Posterior vena cava (tissue), 2 donors: Measurements from ENCODE around the gene MPZL3. TPM values are rescaled to one million over a fixed set of nuclear protein-coding genes. Genes with fewer than 3 reads are reported as not detected.

Source experiments
- DNase-seq: peaks from one replicate; pipeline ENCODE4 v3.0.0-alpha.2; 2020; ENCODE audit warnings: low spot score
- intact Hi-C, 2 donors: fragments of 100-400 bp; cut with DNase I; formaldehyde crosslinking; loops; one replicate each; pipeline versions ENCODE4 v1.14.1 to v1.14.2; 2022 to 2023
- total RNA-seq, 2 donors: library from RNA; stranded (reverse); fragmentation: NEBNext Ultra II Directional; extraction: Animal tissue kit (Norgen Biotek cat#: 25700); gene quantifications; one replicate each; pipeline ENCODE4 v1.2.1, GENCODE V29; 2021
- donor health status: DM: yes; HTN: yes; CAD: no.
- donor health status: DM: yes; HTN: yes; CAD: no.

Gene MPZL3
- total RNA-seq, 2 donors from 2014 or later: 0.52 to 1.6 TPM

DNA sequence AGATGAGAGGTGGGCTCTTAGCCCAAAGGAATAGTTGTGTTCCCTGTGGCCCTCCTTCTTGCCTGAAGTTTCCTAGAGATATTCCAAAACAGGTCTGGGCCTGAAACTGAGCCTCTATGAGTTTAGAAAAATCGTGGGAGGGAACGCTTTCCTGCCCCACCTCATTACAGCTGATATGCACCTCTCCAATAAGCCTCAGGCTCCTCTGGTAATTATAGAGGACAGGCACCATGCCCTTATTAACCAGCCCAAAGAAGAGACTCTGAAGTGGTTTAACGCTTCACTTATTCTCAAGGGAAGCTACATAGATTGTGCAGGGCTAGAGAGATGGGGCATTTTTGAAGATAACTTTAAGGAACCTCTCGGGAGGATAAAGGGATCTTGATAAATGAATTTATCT lies 15.3 kb upstream of the MPZL3 start:
- no peak for DNase-seq
- intact Hi-C loops: loop anchor here in 1 of 2 donors (10.0 kb wide), 1 partner anchor 63 kb away; no protein-coding TSS in a partner anchor

DNA sequence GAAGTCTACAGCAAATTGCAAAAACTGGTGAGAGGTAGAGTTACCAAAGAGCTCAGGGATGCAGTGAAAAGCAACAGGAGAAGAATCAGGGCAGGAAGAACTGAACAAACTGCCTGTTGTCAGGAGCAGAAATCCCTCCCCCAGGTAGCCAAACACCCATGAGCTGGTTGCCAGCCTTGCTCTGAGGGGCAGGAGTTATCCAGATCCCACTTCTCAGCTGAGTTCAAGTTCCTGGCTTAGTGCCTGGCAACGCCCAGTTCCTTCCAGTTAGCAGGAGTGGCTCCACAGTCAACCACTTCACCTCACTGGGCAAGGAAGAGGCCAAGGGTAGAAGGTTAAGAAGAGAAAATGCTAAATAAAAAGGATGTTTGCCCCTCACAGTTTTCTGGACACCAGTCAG lies 13.8 kb upstream of the MPZL3 start:
- DNase-seq: no peak
- intact Hi-C loops: loop anchor here in 1 of 2 donors (10.0 kb wide), 1 partner anchor 61 kb away; no protein-coding TSS in a partner anchor

DNA sequence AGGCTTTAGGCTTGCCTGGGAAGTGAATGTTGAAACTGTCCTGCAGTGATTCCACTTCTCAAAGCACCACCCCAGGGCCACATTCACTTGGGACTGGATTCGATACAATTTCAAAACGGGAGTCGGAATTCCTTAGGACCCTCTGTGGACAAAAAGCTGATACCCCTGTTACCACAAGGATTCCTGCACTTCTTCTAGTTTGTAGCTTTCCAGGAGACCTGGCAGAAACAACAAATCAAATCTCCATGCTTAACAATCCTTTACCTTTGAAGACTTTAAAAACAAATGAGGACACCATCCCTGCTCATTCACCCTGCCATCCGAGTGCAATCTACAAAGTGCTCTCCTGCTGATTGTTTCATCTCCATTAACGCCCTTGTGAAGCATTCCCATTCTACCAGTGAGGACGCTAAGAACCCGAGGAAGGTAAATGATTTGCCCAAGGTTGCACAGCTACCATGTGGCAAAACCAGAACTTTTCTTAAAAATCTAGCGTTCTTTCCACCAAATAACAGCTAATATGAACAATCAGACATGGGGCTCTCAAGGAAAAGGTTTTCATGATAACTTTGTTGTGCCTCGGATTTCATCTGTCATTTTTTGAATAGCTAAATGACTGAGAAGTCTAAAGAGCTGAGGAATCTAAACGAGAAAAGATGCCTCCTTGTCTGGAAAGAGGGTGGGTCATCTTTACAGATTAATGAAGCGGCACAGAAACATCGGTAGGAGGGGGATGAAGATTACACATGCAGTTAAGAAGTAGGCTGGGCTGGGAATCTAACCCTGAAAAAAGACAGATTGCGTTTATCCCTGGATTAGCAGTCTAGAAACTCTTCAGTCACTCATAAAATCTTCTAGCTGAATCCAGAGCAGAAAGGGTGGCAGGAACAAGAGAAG lies 12.7 kb upstream of the MPZL3 start:
- intact Hi-C loops: loop anchor here in 1 of 2 donors (10.0 kb wide), 1 partner anchor 60 kb away; no protein-coding TSS in a partner anchor
- DNase-seq: no peak

DNA sequence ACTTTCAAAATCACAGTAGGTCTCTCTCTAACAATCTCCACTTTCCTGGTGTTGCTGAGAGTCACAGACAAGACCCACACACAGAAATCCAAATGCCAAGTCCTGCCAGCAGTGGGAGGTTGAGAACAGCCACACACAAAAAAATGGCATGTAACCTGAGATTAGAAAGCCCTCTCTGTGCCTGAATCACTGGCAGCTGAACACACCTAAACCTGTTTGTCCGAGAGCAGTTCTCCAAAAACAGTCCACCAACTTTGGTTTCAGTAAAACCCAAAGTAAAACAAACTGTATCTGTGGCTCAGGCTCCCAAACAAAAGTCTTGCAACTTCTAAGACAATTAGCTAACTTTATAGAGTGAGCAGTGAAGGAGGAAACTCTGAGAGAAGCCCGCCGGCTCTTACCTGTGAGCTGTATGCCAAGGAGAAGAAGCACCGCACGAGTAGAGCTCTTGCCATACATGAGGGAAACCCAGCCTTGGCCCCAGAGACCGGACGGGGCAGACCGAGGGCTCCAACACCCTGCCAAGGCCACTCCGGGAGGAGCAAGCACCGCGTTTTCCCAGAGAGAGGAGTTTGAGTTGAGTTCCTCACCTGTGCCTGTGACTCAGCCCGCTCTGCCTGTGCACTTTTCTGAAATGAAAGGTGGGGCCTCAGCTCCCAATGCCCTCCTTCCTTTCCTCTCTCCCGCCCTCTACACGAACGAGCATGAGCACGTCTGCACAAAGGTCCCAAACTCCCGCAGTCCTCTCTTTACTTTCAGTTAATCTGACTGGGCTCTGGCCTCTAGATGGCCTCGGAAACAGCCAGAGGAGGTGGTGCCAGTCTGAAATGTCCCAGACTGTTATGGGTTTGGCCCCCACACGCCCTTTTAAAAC lies 11.8 kb upstream of the MPZL3 start, which contains the start of gene MPZL2:
Gene MPZL2, minus strand, starts transcription at position 603 of the 874 bp plus-strand sequence. Its CDS starts 144 bp downstream, at position 459.
- no peak for DNase-seq
- intact Hi-C loops: loop anchor here in 1 of 2 donors (10.0 kb wide), 1 partner anchor 59 kb away; no protein-coding TSS in a partner anchor

DNA sequence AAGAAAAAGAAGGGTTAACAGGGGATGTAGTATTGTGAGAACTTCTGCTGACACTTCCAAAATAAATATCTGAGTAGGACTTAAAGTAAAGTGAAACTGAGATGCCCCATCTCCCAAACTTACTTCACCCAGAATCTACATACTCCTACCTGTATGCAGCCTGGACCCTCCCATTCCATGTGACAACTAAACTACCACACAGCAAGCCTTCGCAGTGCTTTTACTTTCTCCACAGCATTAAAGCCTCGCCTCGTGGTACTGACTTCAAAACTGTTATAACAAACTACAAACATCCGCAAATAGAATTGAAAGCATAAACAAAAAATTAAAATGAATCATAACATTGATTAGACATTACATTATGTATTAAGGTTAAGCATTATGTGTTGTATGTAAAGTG lies 10.9 kb upstream of the MPZL3 start:
- intact Hi-C loops: loop anchor here in 1 of 2 donors (10.0 kb wide), 1 partner anchor 58 kb away; no protein-coding TSS in a partner anchor
- DNase-seq: no peak

DNA sequence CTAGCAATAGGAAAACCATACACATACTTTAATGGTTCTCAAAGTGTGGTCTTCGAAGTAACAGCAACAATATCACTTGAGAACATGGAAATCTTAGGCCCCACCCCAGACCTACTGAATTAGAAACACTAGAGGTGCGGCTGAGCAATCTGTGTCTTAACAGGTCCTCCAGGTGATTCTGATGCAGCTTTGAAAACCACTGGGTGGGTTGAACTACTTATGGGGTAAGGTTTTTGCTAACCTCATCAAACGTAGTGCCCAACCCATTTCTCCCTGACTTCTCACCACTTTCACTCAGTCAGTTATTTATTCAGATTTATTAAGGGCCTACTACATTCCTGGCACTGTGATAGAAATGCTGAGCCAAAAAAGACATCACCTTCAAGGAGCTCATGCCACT lies 8.2 kb upstream of the MPZL3 start:
- DNase-seq: no peak
- intact Hi-C loops: loop anchor here (1.0 to 10.0 kb wide), 2 partner anchors 14 to 56 kb away; no protein-coding TSS in a partner anchor

DNA sequence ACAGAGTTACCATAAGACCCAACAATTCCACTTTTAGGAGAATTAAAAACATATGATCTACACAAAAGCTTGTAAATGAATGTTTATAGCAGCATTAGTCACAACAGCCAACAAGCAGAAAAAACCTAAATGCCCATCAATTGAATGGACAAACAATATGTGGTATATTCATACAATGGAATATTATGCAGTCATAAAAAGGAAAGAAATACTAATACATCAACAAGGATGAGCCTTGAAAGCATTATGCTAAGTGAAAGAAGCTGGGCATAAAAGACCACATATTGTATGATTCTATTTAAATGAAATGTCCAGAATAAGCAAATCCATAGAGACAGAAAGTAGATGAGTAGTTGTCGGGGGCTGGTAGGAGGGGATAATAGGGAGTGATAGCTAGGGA lies 7.0 kb upstream of the MPZL3 start:
- intact Hi-C loops: no loop called here
- no peak for DNase-seq

DNA sequence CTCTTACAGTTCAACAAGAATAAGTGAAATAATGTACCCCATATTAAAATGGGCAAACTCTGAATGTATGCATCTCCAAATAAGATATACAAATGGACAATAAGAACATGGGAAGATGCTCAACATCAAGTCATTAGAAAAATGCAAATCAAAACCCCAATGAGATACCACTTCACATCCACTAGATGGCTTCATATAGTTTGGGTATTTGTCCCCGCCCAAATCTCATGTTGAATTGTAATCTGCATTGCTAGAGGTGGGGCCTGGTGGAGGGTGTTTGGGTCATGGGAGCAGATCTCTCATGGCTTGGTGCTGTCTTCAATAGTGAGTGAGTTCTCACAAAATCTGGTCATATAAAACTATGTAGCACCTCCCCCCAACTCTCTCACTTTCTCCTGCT lies 6.2 kb upstream of the MPZL3 start:
- intact Hi-C loops: no loop called here
- no peak for DNase-seq

DNA sequence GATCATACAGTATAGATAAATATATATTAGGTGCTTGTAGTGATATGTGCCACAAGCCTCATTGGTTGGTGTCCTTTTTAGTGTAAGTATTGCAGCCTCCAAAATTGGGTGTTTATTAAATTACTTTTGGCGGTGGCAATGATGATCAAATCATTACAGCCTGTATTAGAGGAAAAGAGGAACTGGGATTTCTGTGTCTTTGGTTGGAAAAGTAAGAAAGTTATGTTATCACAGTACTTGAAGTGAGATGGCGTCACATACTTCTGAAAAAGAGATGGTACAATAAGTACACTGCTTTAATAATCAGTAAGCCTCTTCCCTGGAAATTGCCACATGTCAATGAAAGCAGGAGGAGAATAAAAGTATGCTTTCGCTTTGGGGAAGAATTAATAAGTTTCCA lies 523 bp upstream of the MPZL3 start:
- intact Hi-C loops: no loop called here
- DNase-seq: no peak

DNA sequence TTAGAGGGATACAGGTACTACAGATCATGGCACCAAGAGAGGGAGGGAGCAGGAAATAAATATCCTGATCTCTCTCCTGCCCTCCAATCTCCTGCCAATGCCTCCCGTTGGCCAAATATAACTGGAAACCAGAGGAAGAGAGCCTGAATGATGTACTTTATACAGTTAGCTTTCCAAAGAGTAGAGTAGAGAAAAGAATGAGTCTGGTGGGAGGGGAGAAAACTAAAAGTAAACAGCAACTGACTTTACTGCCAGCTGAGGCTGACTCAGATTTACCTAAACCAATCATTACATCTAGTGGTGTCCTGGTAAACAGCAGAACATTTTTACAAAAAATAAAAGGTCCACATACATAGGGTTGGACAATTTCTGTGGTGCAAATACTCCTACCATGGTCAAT lies 5.1 kb downstream of the MPZL3 start:
- DNase-seq: no peak
- intact Hi-C loops: no loop called here

DNA sequence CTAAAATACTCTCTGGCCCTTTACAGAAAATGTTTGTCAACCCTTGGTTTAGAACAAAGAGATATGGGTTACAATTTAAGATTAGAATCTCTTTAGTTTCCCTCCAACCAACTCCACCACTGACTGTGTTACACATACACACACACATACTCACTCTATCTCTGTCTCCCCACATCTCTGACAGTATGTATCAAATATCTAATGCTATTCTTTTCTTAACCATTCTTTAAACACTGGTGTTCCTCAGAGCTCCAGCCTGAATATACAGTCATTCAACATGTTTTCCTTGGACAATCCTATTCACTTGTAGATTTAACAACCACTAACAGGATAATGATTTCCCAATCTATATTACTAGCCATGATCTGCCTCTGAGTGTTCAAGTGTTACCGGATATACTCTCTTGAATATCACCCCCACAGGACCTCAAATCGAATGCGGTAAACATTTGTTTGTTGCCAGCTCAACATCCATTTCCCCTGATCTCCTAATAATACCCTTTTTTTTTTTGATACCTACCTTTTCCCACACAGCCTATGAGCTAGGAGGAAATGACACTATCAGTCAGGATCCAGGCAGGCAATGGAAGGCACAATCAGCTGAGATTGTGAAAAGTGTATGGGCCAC lies 6.1 kb downstream of the MPZL3 start:
- DNase-seq: no peak
- intact Hi-C loops: loop anchor here in 1 of 2 donors (1.0 kb wide), 1 partner anchor 14 kb away; no protein-coding TSS in a partner anchor

DNA sequence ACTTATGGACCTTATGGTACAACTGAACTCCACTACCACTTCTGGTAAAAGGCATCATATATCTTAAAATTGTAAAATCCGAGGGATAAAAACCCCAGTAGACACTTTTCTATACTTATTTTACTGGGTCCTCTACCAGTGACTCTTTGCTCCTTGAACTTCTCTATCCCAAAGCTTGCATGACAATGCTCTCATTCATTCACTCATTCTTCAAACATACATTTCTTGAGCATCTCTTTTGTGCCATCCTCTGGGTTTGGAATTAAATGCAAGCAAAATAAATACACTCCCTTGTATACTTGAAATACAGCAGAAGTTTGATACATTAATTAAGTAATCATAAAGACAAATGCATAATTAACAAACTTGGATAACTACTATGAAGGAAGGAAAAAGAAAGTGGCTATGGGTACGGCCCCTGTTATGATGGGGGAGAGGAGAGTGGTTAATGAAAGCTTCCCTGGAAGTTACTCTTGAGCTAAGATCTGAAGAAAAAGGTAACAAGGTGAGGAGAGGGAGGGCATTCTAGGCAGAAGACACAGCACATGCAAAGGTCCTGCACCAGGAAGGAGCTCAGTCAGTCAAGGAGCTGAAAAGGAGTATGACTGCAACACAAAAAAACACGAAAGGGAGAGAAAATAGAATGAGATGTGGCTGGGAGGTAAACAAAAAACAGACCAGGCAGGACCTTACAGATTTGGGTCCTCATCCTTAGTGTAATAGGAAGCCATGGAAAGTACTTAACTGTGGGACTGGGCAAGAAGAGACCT lies 8.0 kb downstream of the MPZL3 start:
- intact Hi-C loops: no loop called here
- DNase-seq: no peak

DNA sequence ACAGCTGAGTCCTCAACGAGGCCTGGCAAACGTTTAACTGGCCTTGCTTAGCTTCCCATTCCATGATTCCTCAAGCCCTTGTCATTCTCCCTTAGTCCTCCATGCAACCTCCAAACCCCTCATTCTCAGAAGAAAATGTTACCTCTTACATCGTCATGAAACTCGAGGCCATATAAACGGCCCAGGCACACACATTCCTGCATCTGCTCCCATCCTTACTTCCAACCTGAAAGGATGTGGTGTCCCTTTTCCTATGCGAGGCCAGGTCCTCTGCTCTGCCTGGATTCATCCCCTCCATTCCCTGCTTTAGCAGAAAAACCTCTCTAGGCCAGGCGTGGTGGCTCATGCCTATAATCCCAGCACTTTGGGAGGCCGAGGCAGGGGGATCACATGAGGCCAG lies 9.0 kb downstream of the MPZL3 start:
- no peak for DNase-seq
- intact Hi-C loops: no loop called here

DNA sequence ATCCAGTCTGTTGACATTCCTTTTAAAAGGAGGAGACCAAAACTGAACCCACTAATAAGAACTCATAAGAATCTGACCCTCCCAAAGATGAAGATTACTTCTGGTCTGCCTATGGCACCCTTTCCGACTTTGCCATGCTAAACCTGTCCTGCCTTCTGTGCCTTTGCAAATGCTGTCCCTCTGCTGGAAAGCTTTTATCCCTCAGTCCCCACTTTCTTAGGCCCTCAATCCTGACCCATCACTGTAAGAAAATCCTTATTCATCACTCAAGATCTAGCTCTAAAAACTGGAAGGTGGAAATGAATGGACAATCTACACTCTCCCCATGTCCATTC lies 10.4 kb downstream of the MPZL3 start:
- DNase-seq: no peak
- intact Hi-C loops: no loop called here

DNA sequence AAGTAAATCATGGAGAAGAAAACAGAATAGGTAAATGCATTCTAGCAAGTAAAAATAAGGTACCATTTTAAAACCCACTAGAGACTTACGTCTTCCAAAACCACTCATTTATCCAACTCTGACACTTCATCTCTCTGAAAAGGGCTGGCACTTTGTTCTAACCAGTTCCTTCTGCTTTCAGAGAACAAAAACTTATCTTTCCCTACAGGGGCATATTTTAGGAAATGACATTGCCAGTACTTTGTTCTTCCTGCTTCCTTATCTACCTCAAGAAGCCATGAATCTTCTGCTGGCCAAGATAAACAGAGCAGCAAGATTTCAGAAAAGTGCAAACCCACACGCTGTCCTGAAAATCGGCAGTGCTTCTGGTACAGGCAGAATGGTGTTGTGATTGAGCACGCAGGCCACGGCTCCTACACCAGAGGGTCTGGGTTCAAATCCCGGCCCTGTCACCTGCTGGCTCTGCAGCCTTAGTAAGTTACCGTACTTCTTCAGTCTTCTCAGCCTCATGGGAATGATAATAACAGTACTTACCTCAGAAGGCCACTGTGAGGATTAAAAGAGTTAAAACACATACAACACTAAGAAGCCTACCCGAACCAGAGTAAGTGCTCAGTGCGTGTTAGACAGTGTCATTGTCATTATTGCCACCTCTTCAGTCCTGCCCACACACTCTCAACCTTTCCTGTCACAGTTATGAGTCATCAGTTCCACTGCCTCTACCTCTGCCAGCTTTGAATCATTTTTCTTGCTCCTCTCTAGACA lies 11.0 kb downstream of the MPZL3 start:
- intact Hi-C loops: no loop called here
- DNase-seq: no peak

DNA sequence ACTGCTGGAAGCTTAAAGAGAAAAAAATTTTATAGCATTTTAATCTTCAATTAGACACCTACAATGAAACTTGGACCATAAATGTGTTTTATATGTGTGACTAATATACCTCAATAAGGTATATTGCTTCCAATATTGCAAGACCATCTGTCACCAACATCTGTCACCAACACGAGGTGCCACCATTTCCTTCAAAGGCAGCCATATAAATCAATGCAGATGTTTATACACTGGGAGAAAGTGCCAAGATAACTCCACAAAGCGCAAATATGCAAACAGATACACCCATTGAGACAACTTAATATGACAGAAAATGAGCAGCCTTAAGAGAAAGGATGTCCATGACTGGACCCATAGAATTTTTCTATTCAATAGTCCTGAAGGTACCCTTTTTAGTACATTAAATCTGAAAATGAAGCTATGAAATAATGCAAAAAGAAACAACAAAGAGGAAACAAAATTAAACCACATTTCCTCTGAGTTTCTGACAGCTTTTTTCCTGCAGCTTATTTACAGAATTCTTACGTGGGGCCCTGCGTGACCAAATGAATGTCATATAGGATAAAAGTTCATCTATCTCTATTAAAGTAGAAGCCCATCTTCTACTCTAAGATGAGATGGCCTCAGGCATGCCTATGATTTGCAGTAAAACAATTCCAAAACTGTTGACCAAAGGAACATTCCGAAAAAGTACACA lies 12.5 kb downstream of the MPZL3 start:
- intact Hi-C loops: no loop called here

DNA sequence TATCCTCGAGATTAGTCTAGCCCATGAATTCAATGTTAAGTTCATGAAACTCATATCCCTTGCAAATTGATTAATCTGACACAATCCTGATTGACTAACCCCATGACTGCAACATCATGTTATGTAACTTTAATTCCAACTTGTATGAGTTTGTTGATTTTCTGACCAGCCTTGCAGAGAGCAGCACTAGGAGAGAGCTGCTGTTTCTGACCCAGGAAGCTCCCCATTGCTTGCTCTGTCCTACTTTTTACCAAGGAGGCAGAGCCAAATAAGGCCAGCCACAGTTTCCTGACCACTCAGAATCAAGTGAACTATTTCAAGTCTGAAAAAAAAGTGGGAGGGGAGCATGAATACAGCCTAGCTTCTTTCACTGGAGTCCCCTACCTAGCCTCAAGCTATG lies 13.2 kb downstream of the MPZL3 start:
- intact Hi-C loops: no loop called here
- DNase-seq: no peak

More for the DNA sequence above, 12.5 kb downstream of the MPZL3 start:
- DNase-seq: no peak
